Fibroblast of skin of right biceps (primary cell): ENCODE measurements around the gene OR13C9.
A peak's percentile ranks its signal among the peaks of the same experiment; 100 is the strongest.
"Not testable (repeated sequence)": the region's sequence is repeated elsewhere in the genome, so short reads cannot be mapped to it uniquely, and the experiment has no call there.

Experiments
- DNase-seq: peaks from one replicate; pipeline ENCODE4 v3.0.0-alpha.2; 2013

Gene OR13C9

GRCh38 chr9:104618104-104618503, at the start of gene OR13C9:
TSS of gene OR13C9 (minus strand) at chr9:104618204. CDS start at chr9:104618204, 0 bp downstream.
- no peak for DNase-seq

GRCh38 chr9:104658496-104659195, 40.6 kb upstream of the OR13C9 start:
- no peak for DNase-seq

- DNase-seq = peak; percentile 45
Observed at GRCh38 chr9:104635456-104635855, 17.5 kb upstream of the OR13C9 start.

GRCh38 chr9:104633976-104634520, 16.0 kb upstream of the OR13C9 start:
- no peak for DNase-seq

- not testable (repeated sequence) for DNase-seq
Observed at GRCh38 chr9:104625964-104626363, 8.0 kb upstream of the OR13C9 start.

GRCh38 chr9:104617418-104617817, 586 bp downstream of the OR13C9 start:
- peak; percentile 58 for DNase-seq

GRCh38 chr9:104611213-104611612, 6.8 kb downstream of the OR13C9 start:
- DNase-seq = no peak

- DNase-seq = no peak
Observed at GRCh38 chr9:104608336-104608735, 9.7 kb downstream of the OR13C9 start.

GRCh38 chr9:104606152-104606551, 11.9 kb downstream of the OR13C9 start:
- no peak for DNase-seq

- DNase-seq = not testable (repeated sequence)
Observed at GRCh38 chr9:104605527-104605926, 12.5 kb downstream of the OR13C9 start, which contains the start of gene OR13C2. TSS of gene OR13C2 (minus strand) at chr9:104605627. CDS start at chr9:104605627, 0 bp downstream.

- DNase-seq = no peak
Observed at GRCh38 chr9:104604801-104605200, 13.2 kb downstream of the OR13C9 start.

GRCh38 chr9:104599313-104599712, 18.7 kb downstream of the OR13C9 start, which contains the start of gene OR13C5:
TSS of gene OR13C5 (minus strand) at chr9:104599413. CDS start at chr9:104599413, 0 bp downstream.
- DNase-seq = not testable (repeated sequence)

GRCh38 chr9:104598749-104599148, 19.3 kb downstream of the OR13C9 start:
- not testable (repeated sequence) for DNase-seq

GRCh38 chr9:104589626-104590025, 28.4 kb downstream of the OR13C9 start:
- peak; percentile 5 for DNase-seq

- DNase-seq = peak; percentile 91
Observed at GRCh38 chr9:104586496-104587180, 31.4 kb downstream of the OR13C9 start.

- no peak for DNase-seq
Observed at GRCh38 chr9:104580562-104580961, 37.4 kb downstream of the OR13C9 start.

GRCh38 chr9:104577263-104577662, 40.7 kb downstream of the OR13C9 start:
- no peak for DNase-seq

GRCh38 chr9:104575456-104575855, 42.5 kb downstream of the OR13C9 start:
- peak; percentile 40 for DNase-seq

GRCh38 chr9:104572612-104573011, 45.4 kb downstream of the OR13C9 start:
- no peak for DNase-seq

- DNase-seq = no peak
Observed at GRCh38 chr9:104568868-104569267, 49.1 kb downstream of the OR13C9 start, which contains the start of gene OR13C8. TSS of gene OR13C8 (plus strand) at chr9:104569168. CDS start at chr9:104569168, 0 bp downstream.
